ENCODE data around the gene MBD6.

GRCh38 chr12:57521525-57522010 lies 1.1 kb upstream of the MBD6 start:
- TF ChIP-seq, protein P1, sequence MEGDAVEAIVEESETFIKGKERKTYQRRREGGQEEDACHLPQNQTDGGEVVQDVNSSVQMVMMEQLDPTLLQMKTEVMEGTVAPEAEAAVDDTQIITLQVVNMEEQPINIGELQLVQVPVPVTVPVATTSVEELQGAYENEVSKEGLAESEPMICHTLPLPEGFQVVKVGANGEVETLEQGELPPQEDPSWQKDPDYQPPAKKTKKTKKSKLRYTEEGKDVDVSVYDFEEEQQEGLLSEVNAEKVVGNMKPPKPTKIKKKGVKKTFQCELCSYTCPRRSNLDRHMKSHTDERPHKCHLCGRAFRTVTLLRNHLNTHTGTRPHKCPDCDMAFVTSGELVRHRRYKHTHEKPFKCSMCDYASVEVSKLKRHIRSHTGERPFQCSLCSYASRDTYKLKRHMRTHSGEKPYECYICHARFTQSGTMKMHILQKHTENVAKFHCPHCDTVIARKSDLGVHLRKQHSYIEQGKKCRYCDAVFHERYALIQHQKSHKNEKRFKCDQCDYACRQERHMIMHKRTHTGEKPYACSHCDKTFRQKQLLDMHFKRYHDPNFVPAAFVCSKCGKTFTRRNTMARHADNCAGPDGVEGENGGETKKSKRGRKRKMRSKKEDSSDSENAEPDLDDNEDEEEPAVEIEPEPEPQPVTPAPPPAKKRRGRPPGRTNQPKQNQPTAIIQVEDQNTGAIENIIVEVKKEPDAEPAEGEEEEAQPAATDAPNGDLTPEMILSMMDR (IDR thresholded peaks at IDR 0.05 in 8 of 11, conservative IDR thresholded peaks at IDR 0.05 in 3 of 11), result no peak
- TF ChIP-seq POLR2A (IDR thresholded peaks at IDR 0.05), result no peak
- TF ChIP-seq POLR2AphosphoS5 (IDR thresholded peaks at IDR 0.05), result no peak
